Bronchial epithelial cell (primary cell): ENCODE data around the gene CCL19. TPM values are rescaled to one million over a fixed set of nuclear protein-coding genes. Genes with fewer than 3 reads are reported as not detected.
"Not testable (repeated sequence)": the region's sequence is repeated elsewhere in the genome, so short reads cannot be mapped to it uniquely, and the experiment has no call there.

ENCODE experiments used
- DNase-seq: peaks from one replicate; pipeline ENCODE4 v3.0.0-alpha.2; 2010; ENCODE audit warnings: low read depth
- FAIRE-seq: peaks from 2 replicates; lab custom pipeline; 2011; peaks lifted over from hg19 to GRCh38; lab: Jason Lieb, UNC
- H3K27me3 ChIP-seq: 2 replicates; pipeline ENCODE4 v1.5.1; 2011; ENCODE audit warnings: low read length; ENCODE audit not compliant: control insufficient read depth, insufficient read depth
- H3K36me3 ChIP-seq: 2 replicates; pipeline ENCODE4 v1.5.1; 2011; ENCODE audit warnings: low read length; ENCODE audit not compliant: control insufficient read depth, insufficient read depth
- H3K4me3 ChIP-seq: 2 replicates; pipeline ENCODE4 v1.5.1; 2011; ENCODE audit warnings: mild to moderate bottlenecking, low read depth, low read length, control low read depth
- CTCF ChIP-seq: IDR thresholded peaks from 2 replicates; pipeline ENCODE4 v1.5.1; 2011; ENCODE audit warnings: mild to moderate bottlenecking, moderate library complexity, low read length, control low read depth, inconsistent platforms; ENCODE audit not compliant: insufficient read depth, severe bottlenecking
- total RNA-seq: library from RNA; depleted of rRNA; stranded (reverse); fragments of >200 nt; gene quantifications from 2 replicates; pipeline ENCODE4 v1.2.1, GENCODE V29; 2014

The CCL19 gene
- total RNA-seq, 1 donor from 2014 or later = not detected

GRCh38 chr9:34723141-34723540 lies 32.1 kb upstream of the CCL19 start:
- H3K36me3 ChIP-seq = no peaks in the 10 kb centered on the region
- DNase-seq (no peak), FAIRE-seq (peak; percentile 36)
- H3K4me3 ChIP-seq = no peak overlapping the region
- TF ChIP-seq CTCF = no peak
- H3K27me3 ChIP-seq = no peaks in the 10 kb centered on the region

- peak; percentile 99 for FAIRE-seq
Measured at GRCh38 chr9:34719769-34720025, 28.6 kb upstream of the CCL19 start.

GRCh38 chr9:34719021-34719768 lies 28.1 kb upstream of the CCL19 start:
- Histone ChIP-seq H3K36me3 (no peaks in the 10 kb centered on the region), H3K27me3 (no peaks in the 10 kb centered on the region), H3K4me3 (no peak overlapping the region)
- peak; percentile 22 for DNase-seq
- FAIRE-seq = no peak
- TF ChIP-seq CTCF = no peak

More at GRCh38 chr9:34719769-34720025, 28.6 kb upstream of the CCL19 start:
- not testable (repeated sequence) for H3K4me3 ChIP-seq, H3K27me3 ChIP-seq, H3K36me3 ChIP-seq, DNase-seq

- no peak for TF ChIP-seq CTCF
- FAIRE-seq = no peak
- no peaks in the 10 kb centered on the region for H3K36me3 ChIP-seq
- H3K27me3 ChIP-seq = no peaks in the 10 kb centered on the region
- no peak overlapping the region for H3K4me3 ChIP-seq
- DNase-seq = peak; percentile 33
Measured at GRCh38 chr9:34717996-34718614, 27.0 kb upstream of the CCL19 start.

- DNase-seq = peak; percentile 54
- Histone ChIP-seq H3K36me3 (no peaks in the 10 kb centered on the region), H3K27me3 (no peaks in the 10 kb centered on the region), H3K4me3 (no peak overlapping the region)
- TF ChIP-seq CTCF = no peak
- FAIRE-seq = no peak
Measured at GRCh38 chr9:34716711-34717110, 25.6 kb upstream of the CCL19 start.

GRCh38 chr9:34715639-34716215 lies 24.7 kb upstream of the CCL19 start:
- DNase-seq (peak; percentile 89), FAIRE-seq (no peak)
- Histone ChIP-seq H3K27me3 (no peaks in the 10 kb centered on the region), H3K4me3 (no peak overlapping the region), H3K36me3 (no peaks in the 10 kb centered on the region)
- no peak for TF ChIP-seq CTCF
